Adipocyte (in vitro differentiated cells): Measurements from ENCODE around the gene ASIC1.

Experiments used
- DNase-seq: peaks from one replicate; pipeline ENCODE4 v3.0.0-alpha.2; 2015; ENCODE audit warnings: low read depth
- H3K27me3 ChIP-seq: replicated peaks from 2 replicates; pipeline ENCODE4 v1.7.0; 2013; ENCODE audit warnings: mild to moderate bottlenecking, low read length, moderate library complexity; ENCODE audit not compliant: control insufficient read depth, insufficient read depth
- H3K36me3 ChIP-seq: 2 replicates; pipeline ENCODE4 v1.7.0; 2013; ENCODE audit warnings: low read length, mild to moderate bottlenecking, moderate library complexity; ENCODE audit not compliant: control insufficient read depth, insufficient read depth, severe bottlenecking
- H3K4me1 ChIP-seq: 2 replicates; pipeline ENCODE4 v1.7.0; 2013; ENCODE audit warnings: mild to moderate bottlenecking, low read length, moderate library complexity; ENCODE audit not compliant: control insufficient read depth, insufficient read depth
- H3K4me3 ChIP-seq: 2 replicates; pipeline ENCODE4 v1.7.0; 2013; ENCODE audit warnings: mild to moderate bottlenecking, low read length, moderate library complexity
- H3K9ac ChIP-seq: 2 replicates; pipeline ENCODE4 v1.7.0; 2013; ENCODE audit warnings: mild to moderate bottlenecking, low read length, moderate library complexity
- H3K9me3 ChIP-seq: 2 replicates; pipeline ENCODE4 v1.7.0; 2013; ENCODE audit warnings: mild to moderate bottlenecking, low read length, moderate library complexity; ENCODE audit not compliant: control insufficient read depth

Gene ASIC1

DNA sequence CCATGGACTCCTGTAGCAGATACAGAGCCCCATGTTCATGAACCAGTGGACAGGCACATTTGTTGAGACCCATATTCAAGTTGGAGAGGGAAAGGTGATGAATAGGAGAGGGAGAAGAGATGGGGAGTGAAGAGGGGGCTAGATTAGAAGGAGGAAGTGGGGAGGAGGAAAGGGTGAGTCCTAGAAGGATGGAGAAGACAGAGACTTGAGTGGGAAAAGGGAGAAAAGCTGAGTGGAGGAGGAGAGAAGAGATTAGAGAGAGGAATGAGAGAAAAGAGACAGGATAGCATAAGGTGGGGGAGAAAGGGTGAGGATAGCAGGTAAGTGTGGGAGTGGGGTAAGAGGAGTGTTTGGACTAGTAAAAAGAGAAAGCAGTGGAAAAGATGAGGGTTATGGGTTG lies 4.9 kb upstream of the ASIC1 start:
- Histone ChIP-seq H3K9me3 (no peaks in the 10 kb centered on the region), H3K9ac (no peak overlapping the region), H3K27me3 (peaks cover 30% of the 10 kb centered on the region), H3K4me1 (peaks cover 11% of the 10 kb centered on the region), H3K36me3 (no peaks in the 10 kb centered on the region), H3K4me3 (no peak overlapping the region)
- no peak for DNase-seq

DNA sequence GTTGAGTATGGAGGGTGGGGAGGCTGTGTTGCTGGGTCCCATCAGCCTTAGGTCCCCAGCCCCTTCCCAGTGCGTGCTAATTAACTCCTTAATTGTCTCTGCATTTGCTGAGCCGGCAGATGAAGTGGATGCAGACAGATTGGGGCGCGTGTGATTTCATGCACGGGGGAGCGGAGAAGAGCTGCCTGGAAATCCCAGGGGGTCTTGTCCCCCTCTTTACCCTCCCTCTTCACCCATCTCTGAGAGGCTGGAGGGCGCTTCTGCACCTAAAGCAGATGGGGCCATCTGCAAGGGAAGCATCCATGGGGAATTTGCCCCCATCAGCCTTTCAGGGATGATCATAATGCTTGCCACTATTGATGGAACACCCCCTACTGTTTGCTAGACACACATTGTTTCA lies 4.4 kb upstream of the ASIC1 start:
- no peak overlapping the region for H3K4me3 ChIP-seq
- no peak overlapping the region for H3K9ac ChIP-seq
- H3K9me3 ChIP-seq = no peaks in the 10 kb centered on the region
- H3K27me3 ChIP-seq = peaks cover 30% of the 10 kb centered on the region
- no peak for DNase-seq
- peaks cover 11% of the 10 kb centered on the region for H3K4me1 ChIP-seq
- H3K36me3 ChIP-seq = no peaks in the 10 kb centered on the region

DNA sequence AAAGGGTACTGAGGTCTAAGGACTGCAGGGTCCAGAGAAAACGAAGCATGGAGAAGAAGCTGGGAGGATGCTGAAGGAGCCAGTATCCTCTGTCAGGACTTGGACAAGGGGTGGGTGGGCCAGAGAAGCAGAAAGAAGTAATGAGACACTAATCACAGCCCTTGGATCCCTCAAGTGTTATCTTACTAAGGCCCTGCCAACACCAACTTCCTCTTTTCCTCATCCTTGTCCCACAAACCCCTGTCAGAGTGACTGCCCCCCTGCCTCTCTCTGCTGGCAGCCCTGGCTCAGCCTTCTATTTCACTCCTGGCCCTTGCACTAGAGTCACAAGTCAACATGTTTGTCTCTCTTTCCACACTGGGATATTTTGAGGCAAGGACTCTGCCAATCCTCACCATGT lies 3.8 kb upstream of the ASIC1 start:
- no peak for DNase-seq
- Histone ChIP-seq H3K9ac (no peak overlapping the region), H3K4me3 (no peak overlapping the region), H3K4me1 (peaks cover 11% of the 10 kb centered on the region), H3K36me3 (no peaks in the 10 kb centered on the region), H3K9me3 (no peaks in the 10 kb centered on the region), H3K27me3 (peaks cover 30% of the 10 kb centered on the region)

DNA sequence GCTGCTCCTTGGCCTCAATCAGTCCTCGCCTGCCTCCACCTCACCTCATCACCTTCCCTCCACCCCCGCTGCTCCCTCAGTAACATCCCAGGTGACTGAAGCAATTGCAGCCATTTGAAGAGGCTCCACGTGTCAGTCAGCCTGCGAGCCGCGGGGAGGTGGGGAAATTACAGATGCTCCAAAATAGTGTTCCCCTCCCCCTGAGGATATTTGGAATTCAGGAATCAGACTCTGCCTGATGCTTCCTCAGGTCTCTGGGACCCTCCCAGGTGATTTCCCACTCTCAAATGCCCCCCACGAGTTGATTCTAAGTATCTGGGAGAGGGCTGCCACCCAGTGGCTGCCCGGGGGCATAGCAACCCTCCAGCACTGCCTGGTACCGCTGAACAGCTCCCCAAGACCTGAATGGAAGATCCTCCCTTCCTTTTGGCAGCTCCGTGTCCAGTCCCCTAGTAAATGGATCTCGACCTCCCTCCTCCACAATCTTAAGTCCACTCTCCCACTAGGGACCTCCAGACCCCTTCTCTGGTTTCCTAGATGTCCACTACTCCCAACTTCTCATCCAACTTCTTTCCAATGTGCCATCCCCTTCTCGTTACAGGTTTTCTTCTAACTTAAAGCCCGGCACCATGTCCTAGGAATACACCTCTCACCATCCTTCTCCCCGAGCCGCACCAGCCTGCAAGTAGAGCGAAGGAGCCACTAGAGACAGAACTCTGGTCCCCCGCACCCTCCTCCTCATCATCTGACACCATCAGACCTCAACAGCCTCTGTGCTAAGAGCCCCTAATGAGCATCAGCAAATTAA lies 1.4 kb upstream of the ASIC1 start:
- Histone ChIP-seq H3K4me3 (no peak overlapping the region), H3K4me1 (peaks cover 11% of the 10 kb centered on the region), H3K9ac (no peak overlapping the region), H3K9me3 (no peaks in the 10 kb centered on the region), H3K27me3 (peaks cover 30% of the 10 kb centered on the region), H3K36me3 (no peaks in the 10 kb centered on the region)
- DNase-seq = peak; percentile 74

DNA sequence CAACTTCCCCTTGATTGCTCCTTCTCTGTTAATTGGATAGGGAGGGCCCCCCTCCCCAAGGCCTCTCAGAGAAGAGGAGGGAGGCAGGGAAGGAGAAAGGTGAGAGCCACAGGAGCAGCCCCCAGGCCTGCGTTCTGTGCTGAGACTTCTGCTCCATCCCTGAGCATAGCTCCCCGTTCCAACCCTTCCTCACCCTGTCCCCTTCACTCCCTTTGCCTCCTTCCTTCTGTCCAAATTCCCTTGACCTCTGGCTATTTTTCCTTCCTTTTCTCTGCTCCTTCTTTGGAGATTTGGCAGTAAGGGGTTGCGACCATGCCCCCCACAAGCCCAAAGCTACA lies 788 bp upstream of the ASIC1 start:
- Histone ChIP-seq H3K4me1 (peaks cover 17% of the 10 kb centered on the region), H3K9me3 (no peaks in the 10 kb centered on the region), H3K9ac (peak overlapping the region; percentile 76), H3K27me3 (peaks cover 30% of the 10 kb centered on the region), H3K4me3 (peak overlapping the region; percentile 79), H3K36me3 (no peaks in the 10 kb centered on the region)
- DNase-seq = no peak

DNA sequence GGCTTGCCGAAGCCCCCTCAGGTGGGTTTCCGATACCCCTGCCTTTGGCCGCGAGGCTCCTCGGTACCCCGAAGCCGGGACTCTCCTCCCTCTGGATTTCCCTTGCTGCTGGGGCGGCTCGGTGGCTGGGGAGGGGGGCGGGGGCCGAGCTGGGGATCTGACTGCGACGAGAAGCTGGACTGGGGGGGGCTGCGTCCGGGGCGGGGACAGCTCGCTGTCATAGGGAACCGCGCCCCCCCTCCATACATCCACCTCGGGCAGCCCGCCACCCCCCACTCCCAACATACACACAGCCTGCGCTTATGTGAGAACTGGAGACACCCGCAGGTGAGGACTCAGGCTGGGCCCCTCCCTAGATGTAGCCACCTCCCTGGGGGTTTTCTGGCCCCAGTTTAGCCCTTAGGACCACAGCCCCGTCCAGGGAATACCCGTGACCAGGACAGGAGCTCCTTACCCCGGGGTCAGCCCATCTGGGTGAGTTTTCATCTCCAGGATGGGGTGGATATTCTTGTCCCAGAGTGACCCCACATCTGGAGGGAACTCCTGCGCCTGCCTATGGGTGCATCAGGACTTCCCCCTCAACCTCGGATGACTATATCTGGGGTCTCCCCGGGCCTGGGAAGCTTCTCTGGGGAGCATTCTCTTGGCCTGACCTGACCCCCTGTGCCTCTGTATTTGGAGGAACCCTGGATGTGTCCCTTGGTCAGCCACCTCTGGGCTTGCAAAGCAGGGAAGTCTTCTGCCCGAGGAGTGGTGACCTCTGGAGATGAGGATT lies 687 bp downstream of the ASIC1 start:
- Histone ChIP-seq H3K9me3 (no peaks in the 10 kb centered on the region), H3K9ac (no peak overlapping the region), H3K4me1 (peaks cover 17% of the 10 kb centered on the region), H3K36me3 (no peaks in the 10 kb centered on the region), H3K4me3 (peak overlapping the region; percentile 79), H3K27me3 (peaks cover 18% of the 10 kb centered on the region)
- no peak for DNase-seq

DNA sequence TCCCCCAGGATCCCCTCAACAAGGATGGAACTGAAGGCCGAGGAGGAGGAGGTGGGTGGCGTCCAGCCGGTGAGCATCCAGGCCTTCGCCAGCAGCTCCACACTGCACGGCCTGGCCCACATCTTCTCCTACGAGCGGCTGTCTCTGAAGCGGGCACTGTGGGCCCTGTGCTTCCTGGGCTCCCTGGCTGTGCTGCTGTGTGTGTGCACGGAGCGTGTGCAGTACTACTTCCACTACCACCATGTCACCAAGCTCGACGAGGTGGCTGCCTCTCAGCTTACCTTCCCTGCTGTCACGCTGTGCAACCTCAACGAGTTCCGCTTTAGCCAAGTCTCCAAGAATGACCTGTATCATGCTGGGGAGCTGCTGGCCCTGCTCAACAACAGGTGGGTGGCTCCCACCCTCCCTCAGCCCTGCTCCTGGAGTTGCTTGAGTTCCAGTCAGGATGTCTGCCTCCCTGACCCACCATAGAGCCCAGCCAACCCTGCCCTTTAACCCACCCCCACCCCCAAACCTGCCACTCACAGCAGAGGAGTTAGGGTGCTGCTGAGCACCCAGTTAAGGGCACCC lies 1.4 kb downstream of the ASIC1 start:
- H3K27me3 ChIP-seq = peaks cover 15% of the 10 kb centered on the region
- H3K4me3 ChIP-seq = no peak overlapping the region
- DNase-seq = no peak
- H3K9ac ChIP-seq = no peak overlapping the region
- peaks cover 17% of the 10 kb centered on the region for H3K4me1 ChIP-seq
- no peaks in the 10 kb centered on the region for H3K36me3 ChIP-seq
- no peaks in the 10 kb centered on the region for H3K9me3 ChIP-seq

DNA sequence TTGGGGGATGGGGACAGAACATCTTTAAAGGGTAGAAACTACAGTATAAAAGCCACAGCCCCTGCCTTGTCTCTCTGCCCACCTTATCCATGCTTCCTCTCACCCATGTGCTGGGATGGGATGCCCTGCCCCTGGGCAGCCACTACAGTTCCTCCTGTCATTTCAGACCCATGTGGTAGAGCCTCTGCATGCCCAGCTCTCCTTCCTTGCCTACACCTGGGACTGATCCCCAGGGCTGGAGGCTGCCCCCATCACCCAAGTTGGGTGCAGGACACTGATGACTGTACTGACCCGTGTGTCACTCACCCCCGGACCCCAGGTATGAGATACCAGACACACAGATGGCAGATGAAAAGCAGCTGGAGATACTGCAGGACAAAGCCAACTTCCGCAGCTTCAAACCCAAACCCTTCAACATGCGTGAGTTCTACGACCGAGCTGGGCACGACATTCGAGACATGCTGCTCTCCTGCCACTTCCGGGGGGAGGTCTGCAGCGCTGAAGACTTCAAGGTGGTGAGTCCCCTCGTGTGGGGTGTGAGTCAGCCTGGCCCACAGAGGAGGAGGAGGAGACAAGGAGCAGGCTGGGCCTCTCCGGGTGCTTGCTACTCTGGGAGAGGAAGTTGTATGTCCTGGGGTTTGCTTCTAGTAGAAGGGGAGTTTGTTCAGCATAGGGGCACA lies 2.2 kb downstream of the ASIC1 start:
- DNase-seq = no peak
- H3K9me3 ChIP-seq = no peaks in the 10 kb centered on the region
- peaks cover 15% of the 10 kb centered on the region for H3K27me3 ChIP-seq
- H3K36me3 ChIP-seq = no peaks in the 10 kb centered on the region
- H3K9ac ChIP-seq = no peak overlapping the region
- H3K4me1 ChIP-seq = peaks cover 17% of the 10 kb centered on the region
- no peak overlapping the region for H3K4me3 ChIP-seq

DNA sequence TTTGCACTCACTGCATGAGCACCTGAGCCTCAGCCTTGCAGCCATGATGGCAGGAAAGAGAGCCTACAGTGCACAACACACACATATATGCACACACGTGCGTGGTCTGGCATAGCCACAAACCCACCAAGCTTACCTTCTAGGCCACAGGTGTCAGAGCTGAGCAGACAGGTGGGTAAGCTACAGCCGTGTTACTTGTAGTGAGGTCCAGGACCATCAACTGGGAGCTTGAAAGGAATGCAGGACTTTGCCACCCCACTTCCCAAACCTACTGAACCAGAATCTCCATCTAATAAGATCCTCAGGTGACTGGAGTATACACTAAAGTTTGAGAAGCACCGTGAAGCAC lies 2.7 kb downstream of the ASIC1 start:
- Histone ChIP-seq H3K27me3 (peaks cover 15% of the 10 kb centered on the region), H3K9ac (no peak overlapping the region), H3K36me3 (no peaks in the 10 kb centered on the region), H3K4me3 (no peak overlapping the region), H3K9me3 (no peaks in the 10 kb centered on the region), H3K4me1 (peaks cover 17% of the 10 kb centered on the region)
- no peak for DNase-seq

DNA sequence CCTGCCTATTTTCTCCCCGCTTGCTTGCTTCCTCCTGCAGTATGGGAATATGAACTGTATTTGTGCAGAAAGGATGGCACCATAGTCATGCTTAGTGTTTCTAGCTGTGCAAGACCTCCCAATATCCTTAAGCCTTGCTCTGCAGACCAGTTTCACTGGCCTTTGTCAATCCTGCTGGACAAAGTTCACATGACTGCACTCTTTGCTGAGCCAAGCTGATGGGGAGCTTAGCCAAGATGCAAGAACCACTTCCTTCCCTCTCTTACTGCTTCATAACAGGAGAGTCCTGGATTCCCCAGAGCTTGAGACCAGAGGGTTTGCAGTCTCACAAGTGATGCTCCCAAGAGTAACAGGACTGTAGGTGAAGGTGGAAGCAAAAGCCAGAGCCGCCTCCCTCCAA lies 3.8 kb downstream of the ASIC1 start:
- Histone ChIP-seq H3K4me1 (peaks cover 17% of the 10 kb centered on the region), H3K27me3 (peaks cover 8% of the 10 kb centered on the region), H3K36me3 (no peaks in the 10 kb centered on the region), H3K4me3 (no peak overlapping the region), H3K9ac (no peak overlapping the region), H3K9me3 (no peaks in the 10 kb centered on the region)
- DNase-seq = no peak
